H9 (cell line): ENCODE data around the gene BEX5. TPM values are rescaled to one million over a fixed set of nuclear protein-coding genes. Genes with fewer than 3 reads are reported as not detected.
A peak's percentile ranks its signal among the peaks of the same experiment; 100 is the strongest.

Source experiments
- DNase-seq: peaks from one replicate; pipeline ENCODE4 v3.0.0-alpha.2; 2017
- H2AFZ ChIP-seq: one replicate; pipeline ENCODE4 v1.6.1; 2013; ENCODE audit warnings: mild to moderate bottlenecking, low read length, control low read depth, moderate library complexity
- H2AK5ac ChIP-seq: 2 replicates; pipeline ENCODE4 v1.6.1; 2013; ENCODE audit warnings: low read length, control low read depth, mixed read lengths; ENCODE audit not compliant: insufficient read length
- H2BK120ac ChIP-seq: one replicate; pipeline ENCODE4 v1.6.1; 2013; ENCODE audit warnings: low read depth, mild to moderate bottlenecking, low read length, control low read depth, inconsistent platforms; ENCODE audit not compliant: poor library complexity, severe bottlenecking
- H2BK12ac ChIP-seq: 2 replicates; pipeline ENCODE4 v1.6.1; 2013; ENCODE audit warnings: low read length, control low read depth, mixed read lengths, low read depth; ENCODE audit not compliant: insufficient read length
- H2BK15ac ChIP-seq: 2 replicates; pipeline ENCODE4 v1.6.1; 2013; ENCODE audit warnings: low read depth, low read length, control low read depth
- H2BK20ac ChIP-seq: one replicate; pipeline ENCODE4 v1.6.1; 2013; ENCODE audit warnings: low read depth, mild to moderate bottlenecking, low read length, control low read depth, inconsistent platforms; ENCODE audit not compliant: poor library complexity, severe bottlenecking
- H2BK5ac ChIP-seq: 2 replicates; pipeline ENCODE4 v1.6.1; 2013; ENCODE audit warnings: low read length, control low read depth, mixed read lengths; ENCODE audit not compliant: insufficient read length
- H3K14ac ChIP-seq: 2 replicates; pipeline ENCODE4 v1.6.1; 2013; ENCODE audit warnings: low read length, control low read depth; ENCODE audit not compliant: insufficient read depth
- H3K18ac ChIP-seq: 2 replicates; pipeline ENCODE4 v1.6.1; 2013; ENCODE audit warnings: low read depth, mild to moderate bottlenecking, mixed read lengths, low read length, control low read depth; ENCODE audit not compliant: insufficient read length
- H3K23ac ChIP-seq: 2 replicates; pipeline ENCODE4 v1.6.1; 2013; ENCODE audit warnings: low read length, control low read depth, mixed read lengths, low read depth; ENCODE audit not compliant: insufficient read length
- H3K23me2 ChIP-seq: 2 replicates; pipeline ENCODE4 v1.6.1; 2013; ENCODE audit warnings: low read depth, mild to moderate bottlenecking, mixed read lengths, low read length, control low read depth; ENCODE audit not compliant: insufficient read length, poor library complexity, severe bottlenecking
- H3K27ac ChIP-seq: 2 replicates; pipeline ENCODE4 v1.5.1; 2013; ENCODE audit warnings: low read length, control low read depth, mixed read lengths, low read depth; ENCODE audit not compliant: insufficient read length
- H3K27me3 ChIP-seq: 2 replicates; pipeline ENCODE4 v1.6.1; 2013; ENCODE audit warnings: low read length, control low read depth, inconsistent platforms; ENCODE audit not compliant: insufficient read depth
- H3K4ac ChIP-seq: 2 replicates; pipeline ENCODE4 v1.6.1; 2013; ENCODE audit warnings: low read depth, mild to moderate bottlenecking, control low read depth, inconsistent platforms, low read length, moderate library complexity
- H3K4me1 ChIP-seq: 2 replicates; pipeline ENCODE4 v1.6.1; 2013; ENCODE audit warnings: low read length, control low read depth, inconsistent platforms; ENCODE audit not compliant: insufficient read depth
- H3K4me2 ChIP-seq: 2 replicates; pipeline ENCODE4 v1.6.1; 2013; ENCODE audit warnings: low read length, control low read depth, mixed read lengths; ENCODE audit not compliant: insufficient read length, insufficient read depth
- H3K56ac ChIP-seq: 2 replicates; pipeline ENCODE4 v1.6.1; 2013; ENCODE audit warnings: low read depth, mild to moderate bottlenecking, mixed read lengths, low read length, control low read depth; ENCODE audit not compliant: insufficient read length
- H3K79me1 ChIP-seq: 2 replicates; pipeline ENCODE4 v1.6.1; 2013; ENCODE audit warnings: low read depth, mild to moderate bottlenecking, moderate library complexity, low read length, control low read depth, inconsistent platforms; ENCODE audit not compliant: insufficient read depth, poor library complexity, severe bottlenecking
- H3K79me2 ChIP-seq: 2 replicates; pipeline ENCODE4 v1.6.1; 2013; ENCODE audit warnings: low read length, control low read depth, inconsistent platforms; ENCODE audit not compliant: insufficient read depth
- H3K9ac ChIP-seq: 2 replicates; pipeline ENCODE4 v1.6.1; 2013; ENCODE audit warnings: low read length, control low read depth, mixed read lengths; ENCODE audit not compliant: insufficient read length; ENCODE audit errors: extremely low read depth
- H3K9me3 ChIP-seq: one replicate; pipeline ENCODE4 v1.6.1; 2013; ENCODE audit warnings: low read depth, low read length, inconsistent platforms; ENCODE audit not compliant: control insufficient read depth
- H3T11ph ChIP-seq: one replicate; pipeline ENCODE4 v1.6.1; 2013; ENCODE audit warnings: mild to moderate bottlenecking, low read length, control low read depth, inconsistent platforms
- H4K20me1 ChIP-seq: one replicate; pipeline ENCODE4 v1.6.1; 2013; ENCODE audit not compliant: control insufficient read depth, insufficient read length, insufficient read depth
- H4K5ac ChIP-seq: 2 replicates; pipeline ENCODE4 v1.6.1; 2013; ENCODE audit warnings: low read depth, mild to moderate bottlenecking, mixed read lengths, low read length, control low read depth; ENCODE audit not compliant: insufficient read length
- H4K8ac ChIP-seq: replicated peaks from 2 replicates; pipeline ENCODE4 v1.6.1; 2013; ENCODE audit warnings: low read length, control low read depth, mixed read lengths, low read depth; ENCODE audit not compliant: insufficient read length
- H4K91ac ChIP-seq: 2 replicates; pipeline ENCODE4 v1.6.1; 2013; ENCODE audit warnings: low read depth, mild to moderate bottlenecking, moderate library complexity, mixed read lengths, low read length, control low read depth; ENCODE audit not compliant: insufficient read length
- H3K27ac Mint-ChIP-seq, 3 experiments: 2 replicates in 2 of 3; 3 replicates in 1 of 3; pipeline ENCODE4 v1.8.0; 2020 to 2021; ENCODE audit warnings: mixed read lengths in 3 of 3, mild to moderate bottlenecking in 1 of 3, moderate library complexity in 1 of 3
- H3K27me3 Mint-ChIP-seq: 2 replicates; pipeline ENCODE4 v1.8.0; 2021; ENCODE audit warnings: low read depth, mild to moderate bottlenecking, moderate library complexity, mixed read lengths
- H3K36me3 Mint-ChIP-seq, 3 experiments: 2 replicates in 2 of 3; 3 replicates in 1 of 3; pipeline ENCODE4 v1.8.0; 2020 to 2021; ENCODE audit warnings: low read depth in 3 of 3, mixed read lengths in 3 of 3; ENCODE audit not compliant: insufficient read depth in 1 of 3
- H3K4me1 Mint-ChIP-seq, 2 experiments: 2 replicates each; pipeline ENCODE4 v1.8.0; 2020; ENCODE audit warnings: mixed read lengths in 2 of 2
- H3K4me3 Mint-ChIP-seq, 2 experiments: 2 replicates in 1 of 2; 3 replicates in 1 of 2; pipeline ENCODE4 v1.8.0; 2020 to 2021; ENCODE audit warnings: mild to moderate bottlenecking in 2 of 2, mixed read lengths in 2 of 2, moderate library complexity in 1 of 2
- H3K9me3 Mint-ChIP-seq, 2 experiments: 2 replicates in 1 of 2; 3 replicates in 1 of 2; pipeline ENCODE4 v1.8.0; 2020; ENCODE audit warnings: mild to moderate bottlenecking in 2 of 2, mixed read lengths in 2 of 2, moderate library complexity in 1 of 2
- WGBS: extraction: QIAGEN DNeasy Blood & Tissue Kit; methylation state at CpG from one replicate; pipeline ENCODE4 v1.1.7; 2013; ENCODE audit warnings: missing lambda C conversion rate, low lambda C conversion rate, mixed read lengths; ENCODE audit not compliant: insufficient read length; ENCODE audit errors: extremely low coverage; 5-methylcytosine and 5-hydroxymethylcytosine counted together
- total RNA-seq: library from RNA; stranded (reverse); gene quantifications from 2 replicates; pipeline ENCODE4 v1.2.1, GENCODE V29; 2021
- TF ChIP-seq, protein P1 (sequence below): fragments of 200-600 bp; sonication (generic); conservative IDR thresholded peaks from 3 replicates; pipeline ENCODE4 v1.8.0; 2021; ENCODE audit warnings: antibody characterized with exemption, mild to moderate bottlenecking

Gene BEX5
- total RNA-seq, 1 experiment from 2014 or later = 7.7 TPM

DNA sequence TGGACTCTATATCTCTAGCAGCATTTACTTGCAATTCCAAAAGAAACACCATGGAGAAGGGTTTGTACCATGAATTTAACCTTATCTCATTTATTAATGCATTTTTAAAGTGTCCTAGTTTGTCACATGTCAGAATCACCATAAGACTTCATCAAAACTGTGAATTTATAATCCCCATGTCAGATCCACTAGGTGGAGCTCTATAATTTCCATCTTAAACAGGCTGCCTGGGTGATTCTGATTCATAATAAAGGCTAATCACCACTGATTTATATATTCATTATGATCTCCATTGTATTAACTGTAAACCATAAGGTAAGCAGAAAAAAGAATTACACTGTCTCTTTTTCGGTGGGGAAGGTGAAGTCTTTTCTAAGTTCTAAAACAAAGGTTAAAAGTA is 26.3 kb downstream of the BEX5 start:
- peaks cover 9% of the 10 kb centered on the region in 2 experiments for H3K4me1 Mint-ChIP-seq
- Histone ChIP-seq H2AK5ac (no peak overlapping the region), H3T11ph (no peak overlapping the region), H2BK12ac (no peak overlapping the region), H4K91ac (no peak overlapping the region), H2BK5ac (no peak overlapping the region), H3K23ac (no peak overlapping the region), H4K5ac (no peak overlapping the region), H3K4me1 (no peaks in the 10 kb centered on the region), H2BK20ac (no peak overlapping the region), H4K8ac (no peak overlapping the region), H3K9me3 (peaks cover 36% of the 10 kb centered on the region), H2BK120ac (no peak overlapping the region), H3K23me2 (no peaks in the 10 kb centered on the region), H2BK15ac (no peak overlapping the region), H3K79me1 (no peaks in the 10 kb centered on the region), H2AFZ (no peak overlapping the region), H3K18ac (no peak overlapping the region), H3K27me3 (no peaks in the 10 kb centered on the region; the same call in 1 of the 2 replicates), H3K56ac (no peak overlapping the region), H4K20me1 (no peaks in the 10 kb centered on the region), H3K27ac (no peak overlapping the region), H3K79me2 (no peaks in the 10 kb centered on the region), H3K4ac (no peak overlapping the region), H3K4me2 (no peak overlapping the region), H3K14ac (no peak overlapping the region), H3K9ac (no peak overlapping the region)
- peaks cover 0 to 7% (median 4%) of the 10 kb centered on the region in 3 experiments; a peak in 4 of 7 replicates for H3K36me3 Mint-ChIP-seq
- peaks cover 57 to 81% of the 10 kb centered on the region in 2 experiments for H3K9me3 Mint-ChIP-seq
- H3K27me3 Mint-ChIP-seq = peaks cover 15% of the 10 kb centered on the region
- TF ChIP-seq, protein P1, sequence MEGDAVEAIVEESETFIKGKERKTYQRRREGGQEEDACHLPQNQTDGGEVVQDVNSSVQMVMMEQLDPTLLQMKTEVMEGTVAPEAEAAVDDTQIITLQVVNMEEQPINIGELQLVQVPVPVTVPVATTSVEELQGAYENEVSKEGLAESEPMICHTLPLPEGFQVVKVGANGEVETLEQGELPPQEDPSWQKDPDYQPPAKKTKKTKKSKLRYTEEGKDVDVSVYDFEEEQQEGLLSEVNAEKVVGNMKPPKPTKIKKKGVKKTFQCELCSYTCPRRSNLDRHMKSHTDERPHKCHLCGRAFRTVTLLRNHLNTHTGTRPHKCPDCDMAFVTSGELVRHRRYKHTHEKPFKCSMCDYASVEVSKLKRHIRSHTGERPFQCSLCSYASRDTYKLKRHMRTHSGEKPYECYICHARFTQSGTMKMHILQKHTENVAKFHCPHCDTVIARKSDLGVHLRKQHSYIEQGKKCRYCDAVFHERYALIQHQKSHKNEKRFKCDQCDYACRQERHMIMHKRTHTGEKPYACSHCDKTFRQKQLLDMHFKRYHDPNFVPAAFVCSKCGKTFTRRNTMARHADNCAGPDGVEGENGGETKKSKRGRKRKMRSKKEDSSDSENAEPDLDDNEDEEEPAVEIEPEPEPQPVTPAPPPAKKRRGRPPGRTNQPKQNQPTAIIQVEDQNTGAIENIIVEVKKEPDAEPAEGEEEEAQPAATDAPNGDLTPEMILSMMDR = peak; percentile 37; the same call in 2 of the 3 replicates
- H3K27ac Mint-ChIP-seq = no peak overlapping the region
- no peak for DNase-seq
- WGBS = no CpG with 5 or more reads among the region's 1 CpG
- H3K4me3 Mint-ChIP-seq = no peak overlapping the region
